B cell (primary cell): ENCODE data around the gene TTC21A. TPM values are rescaled to one million over a fixed set of nuclear protein-coding genes. Genes with fewer than 3 reads are reported as not detected.

Experiments
- ATAC-seq: fragments of 200-7000 bp; cut with Tn5 transposase; one replicate; pipeline ENCODE4 v1.10.0; 2021; ENCODE audit warnings: low read depth, mild to moderate bottlenecking, moderate number of reproducible peaks, moderate library complexity
- CTCF ChIA-PET: fragments of 350-600 bp; sonication (Branson Sonifier 250); formaldehyde crosslinking; loops from one replicate; lab custom pipeline; 2021; ENCODE audit warnings: antibody characterized with exemption, inconsistent platforms; lab: Charles Lee
- POLR2A ChIA-PET: fragments of 350-600 bp; sonication (Branson Sonifier 250); formaldehyde crosslinking; loops from one replicate; lab custom pipeline; 2021; ENCODE audit warnings: antibody characterized with exemption; lab: Charles Lee
- DNase-seq: peaks from one replicate; pipeline ENCODE4 v3.0.0; 2013
- H2AFZ ChIP-seq: 2 replicates; pipeline ENCODE4 v1.6.1; 2012; ENCODE audit warnings: mild to moderate bottlenecking, low read depth, low read length; ENCODE audit not compliant: insufficient read depth, poor library complexity, severe bottlenecking
- H3K27ac ChIP-seq, 2 donors: 1 replicate in 1 of 2; 2 replicates in 1 of 2; pipeline ENCODE4 v1.5.1; 2012 to 2013; ENCODE audit warnings: low read length in 2 of 2, mild to moderate bottlenecking in 2 of 2, moderate library complexity in 1 of 2
- H3K27me3 ChIP-seq, 4 experiments: fragments of 200-600 bp in 1 of 4; sonication (generic) in 1 of 4; replicated peaks in 1 of 4; 1 replicate in 2 of 4; 2 replicates in 2 of 4; pipeline versions ENCODE4 v1.6.1 to v1.7.0; 2013 to 2016; ENCODE audit warnings: low read length in 3 of 4, mild to moderate bottlenecking in 2 of 4, mixed read lengths in 1 of 4, moderate library complexity in 1 of 4; ENCODE audit not compliant: insufficient read depth in 4 of 4, control insufficient read depth in 3 of 4; ENCODE audit errors: control extremely low read depth in 1 of 4
- H3K36me3 ChIP-seq, 2 experiments: replicated peaks in 1 of 2; 1 replicate in 1 of 2; 2 replicates in 1 of 2; pipeline versions ENCODE4 v1.6.1 to v1.7.1; 2013; ENCODE audit warnings: low read length in 1 of 2; ENCODE audit not compliant: insufficient read depth in 2 of 2, control insufficient read depth in 1 of 2; ENCODE audit errors: control extremely low read depth in 1 of 2, extremely low read depth in 1 of 2
- H3K4me1 ChIP-seq, 2 donors: fragments of 200-600 bp in 1 of 2; sonication (generic) in 1 of 2; 1 replicate in 1 of 2; 2 replicates in 1 of 2; pipeline versions ENCODE4 v1.5.1 to v1.6.1; 2013 to 2017; ENCODE audit warnings: low read length in 2 of 2; ENCODE audit not compliant: control insufficient read depth in 2 of 2, insufficient read depth in 2 of 2
- H3K4me2 ChIP-seq: replicated peaks from 2 replicates; pipeline ENCODE3; 2012; ENCODE audit warnings: mild to moderate bottlenecking, low read depth, low read length; ENCODE audit not compliant: poor library complexity, severe bottlenecking
- H3K4me3 ChIP-seq, 5 experiments: fragments of 200-600 bp in 1 of 5; sonication (generic) in 1 of 5; 1 replicate in 3 of 5; 2 replicates in 2 of 5; pipeline versions ENCODE4 v1.5.1 to v1.7.0; 2011 to 2016; ENCODE audit warnings: low read length in 4 of 5, mild to moderate bottlenecking in 4 of 5, low read depth in 2 of 5, control low read depth in 1 of 5, moderate library complexity in 1 of 5; ENCODE audit not compliant: insufficient read depth in 1 of 5; ENCODE audit errors: control extremely low read depth in 1 of 5, extremely low read depth in 1 of 5
- H3K79me2 ChIP-seq: fragments of 200-600 bp; sonication (generic); one replicate; pipeline ENCODE4 v1.6.0; 2016; ENCODE audit warnings: low read length; ENCODE audit not compliant: control insufficient read depth, insufficient read depth
- H3K9ac ChIP-seq: fragments of 200-600 bp; sonication (generic); 2 replicates; pipeline ENCODE4 v1.6.1; 2017; ENCODE audit warnings: mild to moderate bottlenecking, low read length, moderate library complexity
- H3K9me3 ChIP-seq, 3 donors: one replicate each; pipeline versions ENCODE4 v1.6.1 to v1.7.1; 2013; ENCODE audit warnings: low read length in 2 of 3; ENCODE audit not compliant: control insufficient read depth in 2 of 3, insufficient read depth in 1 of 3; ENCODE audit errors: control extremely low read depth in 1 of 3
- H4K20me1 ChIP-seq: 2 replicates; pipeline ENCODE4 v1.6.0; 2012; ENCODE audit warnings: mild to moderate bottlenecking, low read length; ENCODE audit not compliant: insufficient read depth, control insufficient read depth, poor library complexity, severe bottlenecking
- H3K27ac Mint-ChIP-seq: one replicate; pipeline ENCODE4 v1.8.0; 2021; ENCODE audit warnings: mixed read lengths
- H3K27me3 Mint-ChIP-seq: one replicate; pipeline ENCODE4 v1.8.0; 2021; ENCODE audit warnings: mixed read lengths
- H3K4me1 Mint-ChIP-seq: one replicate; pipeline ENCODE4 v1.8.0; 2021; ENCODE audit warnings: mixed read lengths
- H3K4me3 Mint-ChIP-seq: one replicate; pipeline ENCODE4 v1.8.0; 2021; ENCODE audit warnings: mixed read lengths
- H3K9me3 Mint-ChIP-seq: one replicate; pipeline ENCODE4 v1.8.0; 2022; ENCODE audit warnings: mixed read lengths; ENCODE audit not compliant: insufficient read depth
- EZH2 ChIP-seq: IDR thresholded peaks from 2 replicates; pipeline ENCODE4 v1.6.1; 2012; ENCODE audit warnings: borderline replicate concordance, low read depth, mild to moderate bottlenecking, moderate library complexity, low read length; ENCODE audit not compliant: insufficient read depth, poor library complexity, severe bottlenecking
- WGBS: methylation state at CpG from one replicate; pipeline ENCODE4 v1.1.5; 2013; ENCODE audit warnings: missing lambda C conversion rate; ENCODE audit not compliant: insufficient coverage; 5-methylcytosine and 5-hydroxymethylcytosine counted together
- intact Hi-C: fragments of 100-400 bp; cut with micrococcal nuclease; formaldehyde crosslinking; loops from one replicate; pipeline ENCODE4 v1.10.0; 2022
- polyA plus RNA-seq: library from polyadenylated mRNA; depleted of rRNA; stranded (reverse); fragments of >200 nt; gene quantifications from 2 replicates; pipeline ENCODE4 v1.2.3, GENCODE V29; 2012
- total RNA-seq, 2 donors: library from RNA; stranded (reverse); fragments of 120-200 nt in 1 of 2; gene quantifications; 1 replicate in 1 of 2; 2 replicates in 1 of 2; pipeline versions ENCODE4 v1.2.3 to v1.2.4, GENCODE V29; 2013 to 2022
- TF ChIP-seq, protein P1 (sequence below): fragments of 200-600 bp; IDR thresholded peaks from one replicate; pipeline ENCODE4 v1.8.0; 2022; ENCODE audit warnings: antibody characterized with exemption, mild to moderate bottlenecking

TTC21A gene
- total and polyA plus RNA-seq, 2 donors (not counting 1 experiment from before 2014, with no cell fraction given) = 49.2 to 106 TPM

DNA sequence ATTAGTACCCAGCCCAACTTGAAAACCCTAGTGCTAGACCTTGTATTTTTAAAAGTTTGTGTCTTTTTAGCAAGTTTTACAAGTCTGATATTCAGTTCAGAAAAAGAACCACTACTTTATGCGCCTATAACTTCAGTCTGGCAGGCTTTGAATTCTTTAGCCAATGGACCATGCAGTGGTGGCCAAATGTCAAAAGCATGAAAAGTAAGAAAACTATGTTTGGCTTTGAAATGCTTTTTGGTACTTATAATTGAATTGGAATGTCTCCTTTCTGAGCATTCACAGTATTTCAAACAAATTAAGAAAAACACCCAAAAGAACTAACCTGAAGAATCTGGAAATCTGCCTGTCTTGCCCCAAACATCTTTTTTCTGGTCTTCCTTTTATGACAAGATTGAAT lies 42.8 kb upstream of the TTC21A start:
- ATAC-seq (no peak), DNase-seq (no peak)
- intact Hi-C loops = loop anchor here (1.0 kb wide), 1 partner anchor 33 kb away; no protein-coding TSS in a partner anchor
- Histone ChIP-seq H3K4me1 (peaks cover 7 to 11% of the 10 kb centered on the region in 2 donors), H3K27ac (peak overlapping the region in 1 of 2 donors; percentile 79), H3K9me3 (peaks cover 0 to 4% (median 0%) of the 10 kb centered on the region in 3 donors), H3K36me3 (peaks cover 12 to 39% of the 10 kb centered on the region in 2 experiments), H3K4me3 (no peak overlapping the region), H4K20me1 (peaks cover 43% of the 10 kb centered on the region), H3K4me2 (peak overlapping the region; percentile 4), H3K27me3 (no peaks in the 10 kb centered on the region), H3K9ac (no peak overlapping the region), H2AFZ (no peak overlapping the region), H3K79me2 (peaks cover 41% of the 10 kb centered on the region)
- CTCF ChIA-PET = interaction anchor here (0.8 to 2.3 kb wide), 8 partner anchors 8 to 227 kb away, joined by 3 to 12 read pairs (median 4); no protein-coding TSS in a partner anchor
- Mint-ChIP-seq H3K27me3 (no peaks in the 10 kb centered on the region), H3K27ac (peak overlapping the region; percentile 37), H3K4me1 (peaks cover 22% of the 10 kb centered on the region), H3K9me3 (no peaks in the 10 kb centered on the region), H3K4me3 (no peak overlapping the region)
- no CpG with 5 or more reads among the region's 1 CpG for WGBS
- POLR2A ChIA-PET = no interaction called here
- TF ChIP-seq EZH2 = no peak
- TF ChIP-seq, protein P1, sequence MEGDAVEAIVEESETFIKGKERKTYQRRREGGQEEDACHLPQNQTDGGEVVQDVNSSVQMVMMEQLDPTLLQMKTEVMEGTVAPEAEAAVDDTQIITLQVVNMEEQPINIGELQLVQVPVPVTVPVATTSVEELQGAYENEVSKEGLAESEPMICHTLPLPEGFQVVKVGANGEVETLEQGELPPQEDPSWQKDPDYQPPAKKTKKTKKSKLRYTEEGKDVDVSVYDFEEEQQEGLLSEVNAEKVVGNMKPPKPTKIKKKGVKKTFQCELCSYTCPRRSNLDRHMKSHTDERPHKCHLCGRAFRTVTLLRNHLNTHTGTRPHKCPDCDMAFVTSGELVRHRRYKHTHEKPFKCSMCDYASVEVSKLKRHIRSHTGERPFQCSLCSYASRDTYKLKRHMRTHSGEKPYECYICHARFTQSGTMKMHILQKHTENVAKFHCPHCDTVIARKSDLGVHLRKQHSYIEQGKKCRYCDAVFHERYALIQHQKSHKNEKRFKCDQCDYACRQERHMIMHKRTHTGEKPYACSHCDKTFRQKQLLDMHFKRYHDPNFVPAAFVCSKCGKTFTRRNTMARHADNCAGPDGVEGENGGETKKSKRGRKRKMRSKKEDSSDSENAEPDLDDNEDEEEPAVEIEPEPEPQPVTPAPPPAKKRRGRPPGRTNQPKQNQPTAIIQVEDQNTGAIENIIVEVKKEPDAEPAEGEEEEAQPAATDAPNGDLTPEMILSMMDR = no peak

DNA sequence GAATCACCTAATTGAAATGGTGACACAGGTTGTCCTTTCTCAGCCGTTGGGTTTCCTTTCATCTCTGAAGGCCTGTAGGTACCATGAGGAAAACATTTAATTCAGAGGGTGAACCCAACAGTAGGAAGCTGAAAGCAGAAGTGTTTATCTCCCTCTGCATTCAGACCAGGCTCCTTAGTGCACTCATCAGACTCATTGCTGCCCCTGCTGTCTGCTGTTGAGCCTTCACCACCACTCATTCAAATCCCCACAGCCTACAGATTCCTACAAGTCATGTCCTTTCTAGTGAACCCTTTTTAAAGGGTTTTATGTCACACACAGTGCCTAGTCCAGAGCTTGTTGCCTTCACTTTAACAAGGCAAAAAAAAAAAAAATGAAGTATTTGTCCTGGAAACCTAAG lies 42.3 kb upstream of the TTC21A start:
- peaks cover 11 to 45% of the 10 kb centered on the region in 2 experiments for H3K36me3 ChIP-seq
- 0% methylated on average over 1 of the region's 1 CpG for WGBS
- intact Hi-C loops = loop anchor here (1.0 kb wide), 1 partner anchor 34 kb away; no protein-coding TSS in a partner anchor
- no peaks in the 10 kb centered on the region for H3K27me3 ChIP-seq
- peak; percentile 73 for DNase-seq
- peaks cover 38% of the 10 kb centered on the region for H4K20me1 ChIP-seq
- H3K79me2 ChIP-seq = peaks cover 35% of the 10 kb centered on the region
- ATAC-seq = peak; percentile 99
- Mint-ChIP-seq H3K9me3 (no peaks in the 10 kb centered on the region), H3K4me3 (no peak overlapping the region), H3K27ac (peak overlapping the region; percentile 37), H3K27me3 (no peaks in the 10 kb centered on the region), H3K4me1 (peaks cover 22% of the 10 kb centered on the region)
- no peak for TF ChIP-seq EZH2
- TF ChIP-seq, protein P1 = peak; percentile 69
- peak overlapping the region in 1 of 2 donors; percentile 79 for H3K27ac ChIP-seq
- H3K9me3 ChIP-seq = peaks cover 0 to 4% (median 0%) of the 10 kb centered on the region in 3 donors
- no peak overlapping the region for H3K4me3 ChIP-seq
- no peak overlapping the region for H3K9ac ChIP-seq
- H3K4me1 ChIP-seq = peaks cover 7 to 11% of the 10 kb centered on the region in 2 donors
- ChIA-PET POLR2A (no interaction called here), CTCF (interaction anchor here (0.8 to 2.3 kb wide), 10 partner anchors 9 to 227 kb away, joined by 3 to 12 read pairs (median 4); no protein-coding TSS in a partner anchor)
- H3K4me2 ChIP-seq = peak overlapping the region; percentile 4
- no peak overlapping the region for H2AFZ ChIP-seq
